K562 (cell line): ENCODE data around the gene KLRF2. TPM values are rescaled to one million over a fixed set of nuclear protein-coding genes. Genes with fewer than 3 reads are reported as not detected.
"Not testable (repeated sequence)": the region's sequence is repeated elsewhere in the genome, so short reads cannot be mapped to it uniquely, and the experiment has no call there.

Experiments used
- ATAC-seq: fragments of 200-7000 bp; cut with Tn5 transposase; 3 replicates; pipeline ENCODE4 v1.9.1; 2020; ENCODE audit warnings: moderate library complexity
- BruUV-seq: library from RNA; stranded (reverse); fragments of 400-500 nt; replicated peaks from 2 replicates; lab custom pipeline; 2021; lab: Mats Ljungman, UMichigan
- CTCF ChIA-PET: fragments of 300-600 bp; formaldehyde crosslinking; extraction: SDS; loops from one replicate; lab custom pipeline; 2021; ENCODE audit warnings: low intra/inter-chr PET ratio; lab: Yijun Ruan, JAX
- POLR2A ChIA-PET: fragments of 300-600, 350-650 bp; sonication (Branson Sonifier 250); formaldehyde crosslinking; extraction: SDS; loops from one replicate; lab custom pipeline; 2021; ENCODE audit warnings: antibody characterized with exemption, inconsistent platforms; lab: Yijun Ruan, JAX
- DNase-seq, 4 experiments: peaks; one replicate each; pipeline versions ENCODE4 v3.0.0 to v3.0.0-alpha.2; 2011 to 2018; ENCODE audit warnings: low spot score in 3 of 4, mixed read lengths in 3 of 4; ENCODE audit errors: extremely low read depth in 1 of 4
- FAIRE-seq: peaks from 2 replicates; lab custom pipeline; 2011; peaks lifted over from hg19 to GRCh38; lab: Jason Lieb, UNC
- H2AFZ ChIP-seq: 2 replicates; pipeline ENCODE4 v1.6.0; 2011; ENCODE audit warnings: low read depth, low read length, control low read depth, inconsistent platforms
- H3K27ac ChIP-seq: fragments of 200-600 bp; 3 replicates; pipeline ENCODE4 v1.8.0; 2011; ENCODE audit warnings: low read depth, mild to moderate bottlenecking, control low read depth, inconsistent platforms, low read length, moderate library complexity, mixed read lengths; ENCODE audit errors: extremely low read depth
- H3K27me3 ChIP-seq, 2 experiments: fragments of 300-600 bp in 1 of 2; 2 replicates in 1 of 2; 3 replicates in 1 of 2; pipeline versions ENCODE4 v1.6.0 to v1.8.0; 2011; ENCODE audit warnings: inconsistent platforms in 2 of 2, low read length in 2 of 2, mild to moderate bottlenecking in 1 of 2, mixed read lengths in 1 of 2, moderate library complexity in 1 of 2; ENCODE audit not compliant: control insufficient read depth in 2 of 2, insufficient read depth in 2 of 2
- H3K36me3 ChIP-seq: fragments of 300-600 bp; 3 replicates; pipeline ENCODE4 v1.8.0; 2011; ENCODE audit warnings: mild to moderate bottlenecking, low read length, inconsistent platforms; ENCODE audit not compliant: control insufficient read depth, insufficient read depth
- H3K4me1 ChIP-seq, 2 experiments: fragments of 200-600 bp in 1 of 2; replicated peaks in 1 of 2; 2 replicates in 1 of 2; 3 replicates in 1 of 2; pipeline versions ENCODE4 v1.5.1 to v1.8.0; 2011; ENCODE audit warnings: inconsistent platforms in 2 of 2, low read length in 2 of 2, mild to moderate bottlenecking in 1 of 2, mixed read lengths in 1 of 2, moderate library complexity in 1 of 2; ENCODE audit not compliant: control insufficient read depth in 2 of 2, insufficient read depth in 2 of 2
- H3K4me2 ChIP-seq: 2 replicates; pipeline ENCODE4 v1.6.1; 2011; ENCODE audit warnings: low read length, control low read depth, inconsistent platforms, mixed read lengths; ENCODE audit not compliant: insufficient read depth
- H3K4me3 ChIP-seq: fragments of 200-600 bp; sonication (generic), shearing (Covaris generic); 2 replicates; pipeline ENCODE4 v1.5.1; 2016; ENCODE audit warnings: control low read depth, inconsistent platforms
- H3K79me2 ChIP-seq: fragments of 200-600 bp; 3 replicates; pipeline ENCODE4 v1.8.0; 2011; ENCODE audit warnings: low read length, inconsistent platforms; ENCODE audit not compliant: control insufficient read depth, insufficient read depth
- H3K9ac ChIP-seq, 2 experiments: 2 replicates each; pipeline versions ENCODE4 v1.6.0 to v1.6.1; 2011; ENCODE audit warnings: low read depth in 2 of 2, low read length in 2 of 2, control low read depth in 1 of 2, inconsistent platforms in 1 of 2, mild to moderate bottlenecking in 1 of 2, mixed read lengths in 1 of 2; ENCODE audit not compliant: insufficient read depth in 1 of 2
- H3K9me1 ChIP-seq: one replicate; pipeline ENCODE4 v1.6.0; 2011; ENCODE audit warnings: inconsistent platforms, mild to moderate bottlenecking, low read length, moderate library complexity; ENCODE audit not compliant: control insufficient read depth, insufficient read depth
- H3K9me3 ChIP-seq: replicated peaks from 2 replicates; pipeline ENCODE4 v1.5.1; 2011; ENCODE audit warnings: low read depth, low read length, inconsistent platforms; ENCODE audit not compliant: control insufficient read depth, insufficient read depth
- H4K20me1 ChIP-seq: replicated peaks from 2 replicates; pipeline ENCODE4 v1.6.1; 2011; ENCODE audit warnings: low read length, inconsistent platforms, mixed read lengths; ENCODE audit not compliant: control insufficient read depth, insufficient read depth
- CREM ChIP-seq: IDR thresholded peaks from 2 replicates; pipeline ENCODE4 v1.6.1; 2014; ENCODE audit warnings: antibody characterized with exemption, low read depth
- FOXK1 ChIP-seq: sonication (generic); formaldehyde crosslinking; IDR thresholded peaks from 2 replicates; pipeline ENCODE4 v1.8.0; 2022; ENCODE audit warnings: missing genetic modification reagents, mild to moderate bottlenecking, borderline replicate concordance
- MAFF ChIP-seq: IDR thresholded peaks from 2 replicates; pipeline ENCODE4 v1.6.1; 2012; ENCODE audit warnings: low read length, improper control_type of control experiment
- PHF21A ChIP-seq: fragments of 450-650 bp; IDR thresholded peaks from 2 replicates; pipeline ENCODE4 v1.6.1; 2017; ENCODE audit warnings: low read depth, borderline replicate concordance
- PML ChIP-seq: IDR thresholded peaks from 2 replicates; pipeline ENCODE4 v1.6.1; 2012; ENCODE audit warnings: low read length, inconsistent platforms
- SP1 ChIP-seq: sonication (generic); formaldehyde crosslinking; IDR thresholded peaks from 2 replicates; pipeline ENCODE4 v1.8.1; 2022; ENCODE audit warnings: mild to moderate bottlenecking, missing genetic modification reagents
- SP2 ChIP-seq: IDR thresholded peaks from 2 replicates; pipeline ENCODE4 v1.6.1; 2011; ENCODE audit warnings: mild to moderate bottlenecking, low read depth, low read length, moderate library complexity; ENCODE audit not compliant: poor library complexity, severe bottlenecking; ENCODE audit errors: extremely low read depth
- TCF7 ChIP-seq: sonication (generic); IDR thresholded peaks from 2 replicates; pipeline ENCODE4 v1.6.1; 2016; ENCODE audit warnings: antibody characterized with exemption, borderline replicate concordance
- ZBTB26 ChIP-seq: fragments of 450-650 bp; formaldehyde crosslinking; IDR thresholded peaks from 2 replicates; pipeline ENCODE4 v1.4.0; 2022; ENCODE audit warnings: missing genetic modification characterization
- ZC3H8 ChIP-seq: fragments of 450-650 bp; IDR thresholded peaks from 2 replicates; pipeline ENCODE4 v1.6.1; 2017
- ZNF561 ChIP-seq: fragments of 450-650 bp; formaldehyde crosslinking; conservative IDR thresholded peaks from 2 replicates; pipeline ENCODE4 v1.4.0; 2020; ENCODE audit warnings: mild to moderate bottlenecking, moderate library complexity
- ZNF592 ChIP-seq: fragments of 450-650 bp; IDR thresholded peaks from 2 replicates; pipeline ENCODE4 v1.6.1; 2017; ENCODE audit warnings: antibody characterized with exemption, mild to moderate bottlenecking
- WGBS: fragments of 100-300 bp; shearing (Covaris generic); methylation state at CpG from one replicate; pipeline ENCODE4 v1.1.6; 2016; ENCODE audit warnings: low coverage, mixed read lengths; ENCODE audit not compliant: insufficient coverage; ENCODE audit errors: missing lambda C conversion rate; 5-methylcytosine and 5-hydroxymethylcytosine counted together
- in situ Hi-C: fragments of 300-500 bp; cut with MboI; formaldehyde crosslinking; loops from 4 replicates; pipeline ENCODE4 v1.15.0; 2018; ENCODE audit warnings: inconsistent platforms, mixed read lengths
- intact Hi-C: fragments of 100-400 bp; cut with micrococcal nuclease; formaldehyde crosslinking; loops from 2 replicates; pipeline ENCODE4 v1.14.2; 2022
- polyA plus RNA-seq, 8 experiments: library from polyadenylated mRNA; depleted of rRNA in 4 of 8; stranded (reverse) in 5 of 8; unstranded in 3 of 8; fragments of >200 nt; fragmentation: Nextera tagmentation in 2 of 8; fragmentation: Illumina TruSeq in 1 of 8; extraction: Ambion mirVana in 2 of 8; extraction: Trizol in 1 of 8; gene quantifications; 2 replicates each; pipeline versions ENCODE4 v1.2.1 to v1.2.3, GENCODE V29; 2011 to 2014; ENCODE audit warnings: inconsistent platforms in 1 of 8, missing spikeins in 1 of 8
- total RNA-seq, 7 experiments: library from RNA; depleted of rRNA in 6 of 7; stranded (reverse); fragments of >200 nt in 6 of 7; fragmentation: Illumina TruSeq in 2 of 7; extraction: Trizol in 2 of 7; gene quantifications; 2 replicates each; pipeline versions ENCODE4 v1.2.1 to v1.2.3, GENCODE V29; 2011 to 2021; ENCODE audit warnings: low replicate concordance in 1 of 7

The KLRF2 gene
- total and polyA plus RNA-seq, 9 of the 15 experiments (the other 6 are each of a cell fraction or from before 2014, with no cell fraction given), result not detected

- BruUV-seq, ATAC-seq, H3K4me1 ChIP-seq, H3K9me1 ChIP-seq, DNase-seq, H3K4me3 ChIP-seq, H3K36me3 ChIP-seq, H3K27me3 ChIP-seq, in situ Hi-C loops, H2AFZ ChIP-seq, H3K27ac ChIP-seq, H4K20me1 ChIP-seq, CTCF ChIA-PET, H3K9ac ChIP-seq, H3K4me2 ChIP-seq, FAIRE-seq, H3K9me3 ChIP-seq, POLR2A ChIA-PET, H3K79me2 ChIP-seq, intact Hi-C loops: not testable (repeated sequence)
- WGBS, result 46% methylated on average over 5 of the region's 26 CpGs
Observed at GRCh38 chr12:9876120-9876519, 5.2 kb upstream of the KLRF2 start.

- H4K20me1 ChIP-seq, result no peaks in the 10 kb centered on the region
- no peak for ATAC-seq
- no peak overlapping the region for H3K4me2 ChIP-seq
- TF ChIP-seq ZNF561 (CRISPR knock-in tag) (no peak), SP1 (CRISPR knock-in tag) (no peak), MAFF (no peak), SP2 (no peak), CREM (no peak), ZBTB26 (CRISPR knock-in tag) (no peak), PML (no peak), PHF21A (no peak), TCF7 (no peak), ZC3H8 (no peak), ZNF592 (no peak), FOXK1 (CRISPR knock-in tag) (no peak)
- no peaks in the 10 kb centered on the region for H3K36me3 ChIP-seq
- no peaks in the 10 kb centered on the region for H3K9me3 ChIP-seq
- FAIRE-seq, result no peak
- no peak for DNase-seq
- H3K9me1 ChIP-seq, result no peaks in the 10 kb centered on the region
- ChIA-PET CTCF (no interaction called here), POLR2A (no interaction called here)
- no peaks in the 10 kb centered on the region for H3K27me3 ChIP-seq
- no peak overlapping the region for H3K9ac ChIP-seq
- H3K27ac ChIP-seq, result no peak overlapping the region
- intact Hi-C loops (no loop called here), in situ Hi-C loops (no loop called here)
- no peak overlapping the region for H3K4me3 ChIP-seq
- H3K4me1 ChIP-seq, result no peaks in the 10 kb centered on the region
- BruUV-seq, result no TSS peak
- WGBS, result 29% methylated on average over 4 of the region's 4 CpGs
- no peaks in the 10 kb centered on the region for H3K79me2 ChIP-seq
- no peak overlapping the region for H2AFZ ChIP-seq
Observed at GRCh38 chr12:9880532-9881078, 684 bp upstream of the KLRF2 start.
